ENCODE measurements around the gene SYT14.
"Not testable (repeated sequence)": the region's sequence is repeated elsewhere in the genome, so short reads cannot be mapped to it uniquely, and the experiment has no call there.

Gene SYT14

GRCh38 chr1:209936125-209936524 is 1.9 kb upstream of the SYT14 start:
- DNase-seq (ENCODE audit: low read depth, low spot score), result no peak

- no peak for DNase-seq (ENCODE audit: low read depth, low spot score)
These were observed 7.4 kb downstream of the SYT14 start for GRCh38 chr1:209945377-209945776.

- DNase-seq (ENCODE audit: low read depth, low spot score), result no peak
These were observed 10.1 kb downstream of the SYT14 start for GRCh38 chr1:209948155-209948554.

GRCh38 chr1:209956116-209956515 is 18.1 kb downstream of the SYT14 start:
- DNase-seq (ENCODE audit: low read depth, low spot score), result no peak

- DNase-seq (ENCODE audit: low read depth, low spot score), result no peak
These were observed 21.6 kb downstream of the SYT14 start for GRCh38 chr1:209959623-209960022.

- DNase-seq (ENCODE audit: low read depth, low spot score), result no peak
These were observed 22.9 kb downstream of the SYT14 start for GRCh38 chr1:209960926-209961325.

- DNase-seq (ENCODE audit: low read depth, low spot score), result no peak
These were observed 24.4 kb downstream of the SYT14 start for GRCh38 chr1:209962388-209962787.

GRCh38 chr1:209962856-209963255 is 24.8 kb downstream of the SYT14 start:
- no peak for DNase-seq (ENCODE audit: low read depth, low spot score)

- no peak for DNase-seq (ENCODE audit: low read depth, low spot score)
These were observed 28.0 kb downstream of the SYT14 start for GRCh38 chr1:209965996-209966395.

GRCh38 chr1:209978721-209979120 is 40.7 kb downstream of the SYT14 start:
- DNase-seq (ENCODE audit: low read depth, low spot score), result not testable (repeated sequence)

GRCh38 chr1:209983953-209984352 is 45.9 kb downstream of the SYT14 start:
- no peak for DNase-seq (ENCODE audit: low read depth, low spot score)

- DNase-seq (ENCODE audit: low read depth, low spot score), result no peak
These were observed 47.0 kb downstream of the SYT14 start for GRCh38 chr1:209985002-209985401.

GRCh38 chr1:209988706-209989105 is 50.7 kb downstream of the SYT14 start:
- DNase-seq (ENCODE audit: low read depth, low spot score), result no peak

- DNase-seq (ENCODE audit: low read depth, low spot score), result no peak
These were observed 51.5 kb downstream of the SYT14 start for GRCh38 chr1:209989525-209989924.

- no peak for DNase-seq (ENCODE audit: low read depth, low spot score)
These were observed 55.2 kb downstream of the SYT14 start for GRCh38 chr1:209993061-209993830.

GRCh38 chr1:209996348-209996747 is 58.3 kb downstream of the SYT14 start:
- no peak for DNase-seq (ENCODE audit: low read depth, low spot score)

- DNase-seq (ENCODE audit: low read depth, low spot score), result no peak
These were observed 61.0 kb downstream of the SYT14 start for GRCh38 chr1:209999005-209999404.

- no peak for DNase-seq (ENCODE audit: low read depth, low spot score)
These were observed 63.7 kb downstream of the SYT14 start for GRCh38 chr1:210001751-210002150.

- no peak for DNase-seq (ENCODE audit: low read depth, low spot score)
These were observed 65.5 kb downstream of the SYT14 start for GRCh38 chr1:210003501-210003900.

GRCh38 chr1:210010161-210010560 is 72.1 kb downstream of the SYT14 start:
- no peak for DNase-seq (ENCODE audit: low read depth, low spot score)

- no peak for DNase-seq (ENCODE audit: low read depth, low spot score)
These were observed 83.3 kb downstream of the SYT14 start for GRCh38 chr1:210021145-210021860.

- DNase-seq (ENCODE audit: low read depth, low spot score), result no peak
These were observed 84.0 kb downstream of the SYT14 start for GRCh38 chr1:210022044-210022443.

GRCh38 chr1:210024282-210024681 is 86.3 kb downstream of the SYT14 start:
- no peak for DNase-seq (ENCODE audit: low read depth, low spot score)

All from brain pericyte (primary cell).